IPS-20b (cell line): ENCODE data around the gene CCNE1.

Experiments
- H3K27ac ChIP-seq: one replicate; pipeline ENCODE4 v1.5.1; 2013; ENCODE audit warnings: low read length
- H3K27me3 ChIP-seq: 2 replicates; pipeline ENCODE4 v1.6.1; 2013; ENCODE audit warnings: mild to moderate bottlenecking, low read length, inconsistent platforms; ENCODE audit not compliant: insufficient read depth
- H3K36me3 ChIP-seq: 2 replicates; pipeline ENCODE4 v1.6.1; 2013; ENCODE audit warnings: low read depth, mild to moderate bottlenecking, inconsistent platforms, low read length, moderate library complexity; ENCODE audit not compliant: insufficient read depth
- H3K4me1 ChIP-seq: 2 replicates; pipeline ENCODE4 v1.6.1; 2013; ENCODE audit warnings: mild to moderate bottlenecking, control low read depth, inconsistent platforms, low read length, moderate library complexity; ENCODE audit not compliant: insufficient read depth
- H3K4me3 ChIP-seq: 2 replicates; pipeline ENCODE4 v1.5.1; 2013; ENCODE audit warnings: mild to moderate bottlenecking, low read length, inconsistent platforms
- H3K9ac ChIP-seq: 2 replicates; pipeline ENCODE4 v1.6.1; 2013; ENCODE audit warnings: low read depth, mild to moderate bottlenecking, inconsistent platforms, low read length, moderate library complexity
- H3K9me3 ChIP-seq: 2 replicates; pipeline ENCODE4 v1.6.1; 2013; ENCODE audit warnings: mild to moderate bottlenecking, low read depth, low read length, inconsistent platforms; ENCODE audit not compliant: insufficient read depth

Gene CCNE1

DNA sequence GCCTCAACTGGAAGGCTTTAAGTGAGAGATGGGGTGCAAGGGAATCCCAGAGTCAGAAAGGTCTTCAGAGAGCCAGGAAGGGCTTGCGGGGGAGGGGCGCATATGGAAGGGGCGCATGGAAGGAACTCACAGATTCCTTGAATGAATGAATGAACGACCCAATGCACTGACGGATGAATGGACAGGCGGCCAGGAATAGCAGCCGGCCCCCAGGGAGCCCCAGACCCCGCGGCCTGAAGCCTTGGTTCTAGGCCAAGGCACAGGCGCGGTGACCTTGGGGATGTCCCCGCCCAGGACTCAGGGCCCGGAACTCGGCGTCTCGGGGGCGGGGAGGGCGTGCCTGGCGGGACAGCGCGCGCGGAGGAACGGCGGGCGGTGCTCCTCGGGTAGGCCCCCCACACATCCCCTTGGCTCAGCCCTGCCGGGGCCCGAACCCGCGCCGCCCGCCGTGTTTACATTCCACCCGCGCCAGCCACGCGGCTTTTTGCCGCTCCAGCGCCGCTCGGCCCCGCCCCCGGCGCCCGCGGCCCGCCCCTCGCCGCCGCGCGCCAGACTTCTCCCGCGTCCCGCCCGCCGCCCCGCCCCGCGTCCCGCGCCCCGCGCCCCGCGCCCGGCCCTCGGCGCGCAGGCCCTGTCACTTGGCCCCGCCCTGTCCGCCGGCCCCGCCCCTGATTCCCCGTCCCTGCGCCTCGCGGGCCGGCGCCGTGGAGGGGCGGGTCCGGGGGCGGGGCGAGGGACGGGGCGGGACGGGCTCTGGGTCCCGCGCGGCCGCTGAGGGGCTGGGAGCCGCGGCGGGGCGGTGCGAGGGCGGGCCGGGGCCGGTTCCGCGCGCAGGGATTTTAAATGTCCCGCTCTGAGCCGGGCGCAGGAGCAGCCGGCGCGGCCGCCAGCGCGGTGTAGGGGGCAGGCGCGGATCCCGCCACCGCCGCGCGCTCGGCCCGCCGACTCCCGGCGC lies at the start of gene CCNE1:
CCNE1 (plus strand) TSS at position 867 of the 955 bp plus-strand sequence. CDS start 565 bp downstream, outside the sequence.
- H3K9ac ChIP-seq: peak within 1 kb of the TSS; percentile 78; the same call in 1 of the 2 replicates
- H3K27ac ChIP-seq: peak within 1 kb of the TSS; percentile 71
- H3K27me3 ChIP-seq: no peaks in the 10 kb centered on the region; the same call in 1 of the 2 replicates
- H3K36me3 ChIP-seq: peaks cover 18% of the 10 kb centered on the region; the same call in 1 of the 2 replicates
- no peaks in the 10 kb centered on the region; the same call in 1 of the 2 replicates for H3K4me1 ChIP-seq
- no peaks in the 10 kb centered on the region for H3K9me3 ChIP-seq
- H3K4me3 ChIP-seq: peak within 1 kb of the TSS; percentile 70

DNA sequence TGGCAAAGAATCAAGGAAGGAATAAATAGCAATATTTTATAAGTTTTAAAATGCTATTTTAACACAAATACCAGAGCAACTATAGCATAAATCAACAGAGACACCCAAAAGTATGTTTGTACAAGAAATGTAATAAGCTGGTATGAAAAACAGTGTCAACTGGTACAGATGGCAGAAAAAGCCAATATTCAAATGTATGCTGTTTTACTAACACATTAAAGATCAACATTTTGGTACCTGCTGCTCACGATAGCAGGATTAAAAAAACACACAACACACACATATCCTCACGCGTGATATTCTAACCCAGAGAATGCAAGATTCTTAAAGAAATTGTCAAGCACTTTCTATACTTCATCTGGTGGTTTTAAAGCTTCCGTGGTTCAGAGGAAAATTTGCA lies 48.6 kb upstream of the CCNE1 start:
- H3K4me1 ChIP-seq: no peaks in the 10 kb centered on the region

GRCh38 chr19:29764361-29764760 lies 47.4 kb upstream of the CCNE1 start:
- Histone ChIP-seq H3K4me3 (no peak overlapping the region), H3K4me1 (no peaks in the 10 kb centered on the region)

More for the DNA sequence above, 48.6 kb upstream of the CCNE1 start:
- Histone ChIP-seq H3K36me3 (no peaks in the 10 kb centered on the region), H3K9ac (no peak overlapping the region), H3K27ac (no peak overlapping the region), H3K9me3 (no peaks in the 10 kb centered on the region), H3K27me3 (no peaks in the 10 kb centered on the region), H3K4me3 (no peak overlapping the region)

DNA sequence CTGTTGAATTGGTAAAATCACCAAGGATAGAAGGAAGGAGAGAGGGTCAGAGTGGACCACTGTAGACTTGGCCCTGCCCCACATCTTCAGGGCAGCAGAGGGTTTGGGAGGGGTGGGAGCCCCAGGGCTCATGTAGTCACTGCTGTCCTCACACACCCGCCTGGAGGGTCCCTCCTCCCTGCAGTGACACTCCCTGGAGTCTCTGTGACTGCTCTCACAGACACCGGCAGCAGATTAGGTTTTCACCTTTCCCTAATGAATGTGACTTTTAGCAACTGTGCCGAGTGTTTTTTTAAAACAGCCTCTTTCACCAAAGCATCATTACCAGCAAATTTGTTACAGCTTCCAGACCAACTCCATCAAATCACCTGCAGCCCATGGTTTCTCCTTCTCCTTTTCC lies 45.7 kb upstream of the CCNE1 start:
- H3K27me3 ChIP-seq: no peaks in the 10 kb centered on the region
- H3K4me3 ChIP-seq: no peak overlapping the region
- no peaks in the 10 kb centered on the region for H3K36me3 ChIP-seq
- H3K27ac ChIP-seq: no peak overlapping the region
- no peaks in the 10 kb centered on the region for H3K4me1 ChIP-seq
- no peaks in the 10 kb centered on the region for H3K9me3 ChIP-seq
- no peak overlapping the region for H3K9ac ChIP-seq

More at GRCh38 chr19:29764361-29764760, 47.4 kb upstream of the CCNE1 start:
- H3K27ac ChIP-seq: no peak overlapping the region
- H3K36me3 ChIP-seq: no peaks in the 10 kb centered on the region
- H3K9ac ChIP-seq: no peak overlapping the region
- H3K9me3 ChIP-seq: no peaks in the 10 kb centered on the region
- no peaks in the 10 kb centered on the region for H3K27me3 ChIP-seq

GRCh38 chr19:29767039-29767735 lies 44.6 kb upstream of the CCNE1 start:
- Histone ChIP-seq H3K4me3 (no peak overlapping the region), H3K9ac (no peak overlapping the region), H3K36me3 (no peaks in the 10 kb centered on the region), H3K4me1 (peaks cover 3% of the 10 kb centered on the region; the same call in 1 of the 2 replicates), H3K27ac (no peak overlapping the region), H3K27me3 (no peaks in the 10 kb centered on the region), H3K9me3 (no peaks in the 10 kb centered on the region)

DNA sequence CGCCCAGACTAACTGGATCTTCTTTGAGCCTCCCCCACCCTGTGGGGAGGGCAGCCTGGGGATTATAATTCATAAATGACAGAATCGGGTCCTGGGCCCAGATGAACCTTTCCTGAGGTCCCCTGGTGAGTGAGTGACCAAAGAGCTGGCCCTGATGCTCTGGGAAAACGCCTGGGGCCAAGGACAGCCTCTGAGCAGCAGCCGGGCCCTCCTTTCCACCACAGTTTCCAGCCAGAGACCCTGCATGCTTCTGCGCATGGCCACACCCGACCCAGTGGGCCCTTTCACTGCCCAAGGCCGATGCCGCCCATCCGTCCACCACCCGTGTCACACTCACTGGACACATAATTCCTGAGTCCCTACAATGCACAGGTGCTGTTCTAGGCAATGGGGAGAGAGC lies 43.6 kb upstream of the CCNE1 start:
- H3K36me3 ChIP-seq: no peaks in the 10 kb centered on the region
- H3K4me3 ChIP-seq: no peak overlapping the region
- H3K9me3 ChIP-seq: no peaks in the 10 kb centered on the region
- H3K27ac ChIP-seq: no peak overlapping the region
- H3K4me1 ChIP-seq: peaks cover 3% of the 10 kb centered on the region; the same call in 1 of the 2 replicates
- no peak overlapping the region for H3K9ac ChIP-seq
- H3K27me3 ChIP-seq: no peaks in the 10 kb centered on the region

- Histone ChIP-seq H3K36me3 (no peaks in the 10 kb centered on the region), H3K27me3 (no peaks in the 10 kb centered on the region), H3K4me1 (peaks cover 3% of the 10 kb centered on the region; the same call in 1 of the 2 replicates), H3K9me3 (no peaks in the 10 kb centered on the region), H3K9ac (no peak overlapping the region), H3K4me3 (no peak overlapping the region), H3K27ac (no peak overlapping the region)
Measured at GRCh38 chr19:29769997-29770396, 41.8 kb upstream of the CCNE1 start.

- H3K9ac ChIP-seq: no peak overlapping the region
- no peaks in the 10 kb centered on the region for H3K27me3 ChIP-seq
- H3K4me1 ChIP-seq: peaks cover 3% of the 10 kb centered on the region; the same call in 1 of the 2 replicates
- no peak overlapping the region for H3K27ac ChIP-seq
- no peaks in the 10 kb centered on the region for H3K9me3 ChIP-seq
- H3K36me3 ChIP-seq: no peaks in the 10 kb centered on the region
- no peak overlapping the region for H3K4me3 ChIP-seq
Measured at GRCh38 chr19:29770648-29771047, 41.1 kb upstream of the CCNE1 start.

DNA sequence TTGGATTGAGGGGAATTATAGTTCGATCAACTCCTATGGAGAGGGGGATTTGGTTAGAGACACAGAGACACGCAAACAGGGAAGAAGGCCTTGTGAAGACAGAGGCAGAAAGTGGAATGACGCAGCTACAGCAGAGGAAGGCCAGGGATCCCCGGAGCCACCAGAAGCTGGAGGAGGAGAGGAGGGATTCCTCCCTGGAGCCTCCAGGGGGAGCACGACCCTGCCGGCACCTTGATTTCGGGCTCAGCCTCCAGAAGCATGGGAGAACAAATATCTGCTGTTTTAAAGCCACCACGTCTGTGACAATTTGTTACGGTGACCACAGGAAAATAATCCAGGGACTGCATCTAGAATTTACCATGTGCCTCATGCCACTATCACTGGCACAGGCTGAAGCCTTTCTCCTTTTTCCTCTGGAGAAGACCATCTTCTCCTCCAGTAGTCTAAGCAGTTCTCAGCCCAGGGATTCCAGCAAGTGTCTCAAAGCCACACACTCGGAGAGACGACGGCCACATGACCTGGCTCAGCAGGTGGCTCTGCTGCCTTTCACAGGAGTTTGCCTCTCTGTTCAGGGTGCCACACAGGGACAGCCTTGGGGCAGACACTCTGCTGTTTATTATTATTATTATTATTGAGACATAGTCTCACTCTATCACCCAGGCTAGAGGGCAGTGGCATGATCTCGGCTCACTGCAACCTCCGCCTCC lies 39.9 kb upstream of the CCNE1 start:
- Histone ChIP-seq H3K27me3 (no peaks in the 10 kb centered on the region), H3K4me1 (peaks cover 3% of the 10 kb centered on the region; the same call in 1 of the 2 replicates), H3K9ac (no peak overlapping the region), H3K27ac (no peak overlapping the region), H3K9me3 (no peaks in the 10 kb centered on the region), H3K4me3 (0 out of 2 replicates have a peak overlapping the region, but pooled peaks have one; percentile 34), H3K36me3 (no peaks in the 10 kb centered on the region)

GRCh38 chr19:29772696-29773095 lies 39.1 kb upstream of the CCNE1 start:
- H3K27ac ChIP-seq: no peak overlapping the region
- H3K4me1 ChIP-seq: peaks cover 3% of the 10 kb centered on the region; the same call in 1 of the 2 replicates
- no peaks in the 10 kb centered on the region for H3K36me3 ChIP-seq
- H3K4me3 ChIP-seq: no peak overlapping the region
- H3K27me3 ChIP-seq: no peaks in the 10 kb centered on the region
- no peak overlapping the region for H3K9ac ChIP-seq
- H3K9me3 ChIP-seq: no peaks in the 10 kb centered on the region

DNA sequence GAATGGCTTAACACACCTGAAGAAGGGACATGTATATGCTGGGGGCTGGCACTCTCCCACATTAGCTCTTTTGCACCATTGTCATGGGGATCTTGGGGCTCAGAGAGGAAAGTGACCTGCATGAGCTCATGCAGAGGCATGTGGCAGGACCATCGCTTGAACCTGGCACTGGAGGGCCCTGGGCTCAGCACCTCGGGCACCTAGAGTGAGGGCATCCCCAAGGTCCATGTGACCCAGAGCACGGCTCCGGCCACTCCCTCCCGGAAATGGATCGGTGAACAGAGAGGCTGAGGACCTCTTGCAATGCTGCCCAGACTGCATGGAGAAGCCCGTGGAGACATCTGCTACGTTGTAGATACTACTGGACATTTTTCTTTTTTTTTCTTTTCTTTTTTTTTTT lies 38.6 kb upstream of the CCNE1 start:
- Histone ChIP-seq H3K9me3 (no peaks in the 10 kb centered on the region), H3K36me3 (no peaks in the 10 kb centered on the region), H3K9ac (no peak overlapping the region), H3K4me3 (no peak overlapping the region), H3K4me1 (peaks cover 3% of the 10 kb centered on the region; the same call in 1 of the 2 replicates), H3K27me3 (no peaks in the 10 kb centered on the region), H3K27ac (no peak overlapping the region)
